AG10803 (cell line): ENCODE measurements around the gene PCDHGA8.
"Not testable (repeated sequence)": the region's sequence is repeated elsewhere in the genome, so short reads cannot be mapped to it uniquely, and the experiment has no call there.

Experiments
- DNase-seq: peaks from one replicate; pipeline ENCODE4 v3.0.0; 2010; ENCODE audit warnings: low read depth
- H3K4me3 ChIP-seq: 2 replicates; pipeline ENCODE4 v1.5.1; 2011; ENCODE audit warnings: mild to moderate bottlenecking, low read length, control low read depth
- TF ChIP-seq, protein P1 (sequence below): conservative IDR thresholded peaks from 2 replicates; pipeline ENCODE4 v1.5.1; 2011; ENCODE audit warnings: mild to moderate bottlenecking, low read length, control low read depth, inconsistent platforms

PCDHGA8 gene

DNA sequence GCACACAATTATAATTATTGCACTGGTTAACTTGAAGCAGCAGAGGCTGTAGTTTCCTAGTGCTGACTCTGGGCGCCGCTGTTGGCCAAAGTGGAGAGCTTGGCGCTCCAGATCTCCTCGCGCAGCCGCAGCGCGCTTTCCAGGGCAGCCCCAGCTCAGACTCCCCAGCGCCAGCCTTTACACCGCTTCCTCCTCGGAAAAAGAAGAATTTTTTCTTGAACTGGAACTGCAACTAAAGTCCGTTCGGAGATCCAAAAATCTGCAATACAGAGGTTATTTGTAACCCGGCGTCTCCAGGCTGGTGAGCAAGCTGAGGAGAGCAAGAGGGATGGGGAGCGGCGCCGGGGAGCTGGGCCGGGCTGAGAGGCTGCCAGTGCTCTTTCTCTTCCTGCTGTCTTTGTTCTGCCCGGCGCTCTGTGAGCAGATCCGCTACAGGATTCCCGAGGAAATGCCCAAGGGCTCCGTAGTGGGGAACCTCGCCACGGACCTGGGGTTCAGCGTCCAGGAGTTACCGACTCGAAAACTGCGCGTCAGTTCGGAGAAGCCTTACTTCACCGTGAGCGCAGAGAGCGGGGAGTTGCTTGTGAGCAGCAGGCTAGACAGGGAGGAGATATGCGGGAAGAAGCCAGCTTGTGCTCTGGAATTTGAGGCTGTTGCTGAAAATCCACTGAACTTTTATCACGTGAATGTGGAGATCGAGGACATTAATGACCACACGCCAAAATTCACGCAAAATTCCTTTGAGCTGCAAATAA lies 4.7 kb upstream of the PCDHGA8 start, which contains the start of gene PCDHGB4:
Gene PCDHGB4 (plus strand): TSS at position 142 of the 755 bp plus-strand sequence. CDS start 187 bp downstream, at position 329.
- TF ChIP-seq, protein P1, sequence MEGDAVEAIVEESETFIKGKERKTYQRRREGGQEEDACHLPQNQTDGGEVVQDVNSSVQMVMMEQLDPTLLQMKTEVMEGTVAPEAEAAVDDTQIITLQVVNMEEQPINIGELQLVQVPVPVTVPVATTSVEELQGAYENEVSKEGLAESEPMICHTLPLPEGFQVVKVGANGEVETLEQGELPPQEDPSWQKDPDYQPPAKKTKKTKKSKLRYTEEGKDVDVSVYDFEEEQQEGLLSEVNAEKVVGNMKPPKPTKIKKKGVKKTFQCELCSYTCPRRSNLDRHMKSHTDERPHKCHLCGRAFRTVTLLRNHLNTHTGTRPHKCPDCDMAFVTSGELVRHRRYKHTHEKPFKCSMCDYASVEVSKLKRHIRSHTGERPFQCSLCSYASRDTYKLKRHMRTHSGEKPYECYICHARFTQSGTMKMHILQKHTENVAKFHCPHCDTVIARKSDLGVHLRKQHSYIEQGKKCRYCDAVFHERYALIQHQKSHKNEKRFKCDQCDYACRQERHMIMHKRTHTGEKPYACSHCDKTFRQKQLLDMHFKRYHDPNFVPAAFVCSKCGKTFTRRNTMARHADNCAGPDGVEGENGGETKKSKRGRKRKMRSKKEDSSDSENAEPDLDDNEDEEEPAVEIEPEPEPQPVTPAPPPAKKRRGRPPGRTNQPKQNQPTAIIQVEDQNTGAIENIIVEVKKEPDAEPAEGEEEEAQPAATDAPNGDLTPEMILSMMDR, result peak; percentile 64
- peak; percentile 54 for DNase-seq
- H3K4me3 ChIP-seq, result peak within 1 kb of the TSS; percentile 54

DNA sequence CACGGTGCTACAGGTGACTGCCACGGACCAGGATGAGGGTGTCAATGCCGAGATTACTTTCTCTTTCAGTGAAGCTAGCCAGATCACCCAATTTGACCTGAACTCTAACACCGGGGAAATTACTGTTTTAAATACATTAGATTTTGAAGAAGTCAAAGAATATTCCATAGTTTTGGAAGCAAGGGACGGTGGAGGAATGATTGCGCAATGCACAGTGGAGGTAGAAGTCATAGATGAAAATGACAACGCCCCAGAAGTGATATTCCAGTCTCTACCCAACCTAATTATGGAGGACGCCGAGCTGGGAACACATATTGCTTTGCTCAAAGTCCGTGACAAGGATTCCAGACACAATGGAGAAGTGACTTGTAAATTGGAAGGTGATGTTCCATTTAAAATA lies 3.8 kb upstream of the PCDHGA8 start:
- TF ChIP-seq, protein P1, result no peak
- no peak overlapping the region; the same call in 1 of the 2 replicates for H3K4me3 ChIP-seq
- DNase-seq, result no peak

DNA sequence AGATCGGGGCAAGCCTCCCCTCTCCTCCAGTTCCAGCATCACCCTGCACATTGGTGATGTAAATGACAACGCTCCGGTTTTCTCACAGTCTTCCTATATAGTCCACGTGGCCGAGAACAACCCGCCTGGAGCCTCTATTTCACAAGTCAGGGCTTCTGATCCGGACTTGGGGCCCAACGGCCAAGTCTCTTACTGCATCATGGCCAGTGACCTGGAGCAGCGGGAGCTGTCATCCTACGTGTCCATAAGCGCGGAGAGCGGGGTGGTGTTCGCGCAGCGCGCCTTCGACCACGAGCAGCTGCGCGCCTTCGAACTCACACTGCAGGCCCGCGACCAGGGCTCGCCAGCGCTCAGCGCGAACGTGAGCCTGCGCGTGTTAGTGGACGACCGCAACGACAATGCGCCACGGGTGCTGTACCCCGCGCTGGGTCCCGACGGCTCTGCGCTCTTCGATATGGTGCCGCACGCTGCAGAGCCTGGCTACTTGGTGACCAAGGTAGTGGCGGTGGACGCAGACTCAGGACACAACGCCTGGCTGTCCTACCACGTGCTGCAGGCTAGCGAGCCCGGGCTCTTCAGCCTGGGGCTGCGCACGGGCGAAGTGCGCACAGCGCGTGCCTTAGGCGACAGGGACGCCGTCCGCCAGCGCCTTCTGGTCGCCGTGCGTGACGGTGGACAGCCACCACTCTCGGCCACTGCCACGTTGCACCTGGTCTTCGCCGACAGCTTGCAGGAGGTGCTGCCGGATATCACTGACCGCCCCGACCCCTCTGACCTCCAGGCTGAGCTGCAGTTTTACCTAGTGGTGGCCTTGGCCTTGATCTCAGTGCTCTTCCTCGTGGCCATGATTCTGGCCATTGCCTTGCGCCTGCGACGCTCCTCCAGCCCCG lies 3.0 kb upstream of the PCDHGA8 start:
- TF ChIP-seq, protein P1, result no peak
- H3K4me3 ChIP-seq, result no peak overlapping the region
- DNase-seq, result no peak

DNA sequence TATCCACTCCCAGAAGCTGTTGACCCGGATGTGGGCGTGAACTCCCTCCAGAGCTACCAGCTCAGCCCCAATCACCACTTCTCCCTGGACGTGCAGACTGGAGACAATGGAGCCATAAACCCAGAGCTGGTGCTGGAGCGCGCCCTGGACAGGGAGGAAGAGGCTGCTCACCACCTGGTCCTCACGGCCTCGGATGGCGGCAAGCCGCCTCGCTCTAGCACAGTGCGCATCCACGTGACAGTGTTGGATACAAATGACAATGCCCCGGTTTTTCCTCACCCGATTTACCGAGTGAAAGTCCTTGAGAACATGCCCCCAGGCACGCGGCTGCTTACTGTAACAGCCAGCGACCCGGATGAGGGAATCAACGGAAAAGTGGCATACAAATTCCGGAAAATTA lies 834 bp downstream of the PCDHGA8 start:
- TF ChIP-seq, protein P1, result no peak
- no peak overlapping the region for H3K4me3 ChIP-seq
- DNase-seq, result no peak

DNA sequence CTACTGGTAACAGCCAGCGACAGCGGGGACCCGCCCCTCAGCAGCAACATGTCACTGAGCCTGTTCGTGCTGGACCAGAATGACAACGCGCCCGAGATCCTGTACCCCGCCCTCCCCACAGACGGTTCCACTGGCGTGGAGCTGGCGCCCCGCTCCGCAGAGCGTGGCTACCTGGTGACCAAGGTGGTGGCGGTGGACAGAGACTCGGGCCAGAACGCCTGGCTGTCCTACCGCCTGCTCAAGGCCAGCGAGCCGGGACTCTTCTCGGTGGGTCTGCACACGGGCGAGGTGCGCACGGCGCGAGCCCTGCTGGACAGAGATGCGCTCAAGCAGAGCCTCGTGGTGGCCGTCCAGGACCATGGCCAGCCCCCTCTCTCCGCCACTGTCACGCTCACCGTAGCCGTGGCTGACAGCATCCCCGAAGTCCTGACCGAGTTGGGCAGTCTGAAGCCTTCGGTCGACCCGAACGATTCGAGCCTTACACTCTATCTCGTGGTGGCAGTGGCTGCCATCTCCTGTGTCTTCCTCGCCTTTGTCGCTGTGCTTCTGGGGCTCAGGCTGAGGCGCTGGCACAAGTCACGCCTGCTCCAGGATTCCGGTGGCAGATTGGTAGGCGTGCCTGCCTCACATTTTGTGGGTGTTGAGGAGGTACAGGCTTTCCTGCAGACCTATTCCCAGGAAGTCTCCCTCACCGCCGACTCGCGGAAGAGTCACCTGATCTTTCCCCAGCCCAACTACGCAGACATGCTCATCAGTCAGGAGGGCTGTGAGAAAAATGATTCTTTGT lies 2.2 kb downstream of the PCDHGA8 start:
- H3K4me3 ChIP-seq, DNase-seq: not testable (repeated sequence)

DNA sequence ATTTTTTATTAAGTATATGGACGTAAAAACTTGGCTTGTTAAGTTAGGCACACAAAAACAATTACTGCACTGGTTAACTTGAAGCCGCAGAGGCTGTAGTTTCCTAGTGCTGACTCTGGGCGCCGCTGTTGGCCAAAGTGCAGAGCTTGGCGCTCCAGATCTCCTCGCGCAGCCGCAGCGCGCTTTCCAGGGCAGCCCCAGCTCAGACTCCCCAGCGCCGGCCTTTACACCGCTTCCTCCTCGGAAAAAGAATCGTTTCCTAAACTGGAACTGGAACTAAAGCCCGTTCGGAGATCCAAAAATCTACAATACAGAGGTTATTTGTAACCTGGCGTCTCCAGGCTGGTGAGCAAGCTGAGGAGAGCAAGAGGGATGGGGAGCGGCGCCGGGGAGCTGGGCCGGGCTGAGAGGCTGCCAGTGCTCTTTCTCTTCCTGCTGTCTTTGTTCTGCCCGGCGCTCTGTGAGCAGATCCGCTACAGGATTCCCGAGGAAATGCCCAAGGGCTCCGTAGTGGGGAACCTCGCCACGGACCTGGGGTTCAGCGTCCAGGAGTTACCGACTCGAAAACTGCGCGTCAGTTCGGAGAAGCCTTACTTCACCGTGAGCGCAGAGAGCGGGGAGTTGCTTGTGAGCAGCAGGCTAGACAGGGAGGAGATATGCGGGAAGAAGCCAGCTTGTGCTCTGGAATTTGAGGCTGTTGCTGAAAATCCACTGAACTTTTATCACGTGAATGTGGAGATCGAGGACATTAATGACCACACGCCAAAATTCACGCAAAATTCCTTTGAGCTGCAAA lies 5.5 kb downstream of the PCDHGA8 start, which contains the start of gene PCDHGB5:
Gene PCDHGB5 (plus strand): TSS at position 192 of the 796 bp plus-strand sequence. CDS start 181 bp downstream, at position 373.
- DNase-seq, result peak; percentile 55
- H3K4me3 ChIP-seq, result peak within 1 kb of the TSS; percentile 53
- TF ChIP-seq, protein P1, result peak; percentile 62
